Fibroblast of skin of back (primary cell): ENCODE measurements around the gene UTS2R.
"Not testable (repeated sequence)": the region's sequence is repeated elsewhere in the genome, so short reads cannot be mapped to it uniquely, and the experiment has no call there.

Experiments used
- DNase-seq: peaks from one replicate; pipeline ENCODE4 v3.0.0-alpha.2; 2013

UTS2R gene

GRCh38 chr17:82410014-82410716 lies 38.6 kb downstream of the UTS2R start:
- DNase-seq = no peak

- no peak for DNase-seq
Observed at GRCh38 chr17:82411396-82412053, 40.0 kb downstream of the UTS2R start.

- DNase-seq = not testable (repeated sequence)
Observed at GRCh38 chr17:82412081-82412480, 40.5 kb downstream of the UTS2R start.

GRCh38 chr17:82412535-82413520 lies 41.3 kb downstream of the UTS2R start:
- no peak for DNase-seq

DNA sequence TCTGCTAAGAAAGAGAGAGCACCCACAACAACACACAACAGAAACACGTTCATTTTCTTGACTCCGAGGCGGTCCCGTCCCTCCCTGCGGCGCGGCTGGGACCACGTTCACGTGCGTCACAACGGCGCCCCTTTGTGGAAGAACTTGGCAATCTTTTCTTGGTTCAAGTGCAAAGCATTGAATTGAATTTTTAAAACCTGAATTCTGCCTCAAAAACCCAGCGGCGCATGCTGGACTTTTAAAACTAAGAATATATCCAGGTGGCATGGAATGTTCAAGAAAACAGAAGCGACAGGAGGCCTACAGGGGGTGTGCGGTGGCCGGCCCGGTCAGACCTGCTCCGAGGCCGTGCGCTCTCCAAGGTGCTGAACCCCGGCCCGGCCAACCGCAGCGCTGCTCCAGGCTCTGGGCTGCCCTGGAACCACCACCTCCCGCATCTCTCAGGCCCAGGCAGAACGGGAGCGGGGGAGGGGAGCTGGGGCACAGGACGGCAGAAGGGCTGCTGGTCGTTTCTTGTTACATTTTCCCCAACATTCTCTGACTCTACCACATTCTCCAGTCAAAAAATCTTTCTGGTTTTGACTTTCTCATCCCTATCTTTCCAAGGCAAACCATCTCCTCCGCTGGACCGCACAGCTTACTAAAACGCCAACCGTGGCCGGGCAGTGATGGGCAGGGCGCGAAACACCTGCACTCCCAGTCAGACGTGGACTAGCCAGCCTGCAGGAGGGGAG lies 43.1 kb downstream of the UTS2R start:
- peak; percentile 63 for DNase-seq

GRCh38 chr17:82415336-82415735 lies 43.8 kb downstream of the UTS2R start:
- no peak for DNase-seq

DNA sequence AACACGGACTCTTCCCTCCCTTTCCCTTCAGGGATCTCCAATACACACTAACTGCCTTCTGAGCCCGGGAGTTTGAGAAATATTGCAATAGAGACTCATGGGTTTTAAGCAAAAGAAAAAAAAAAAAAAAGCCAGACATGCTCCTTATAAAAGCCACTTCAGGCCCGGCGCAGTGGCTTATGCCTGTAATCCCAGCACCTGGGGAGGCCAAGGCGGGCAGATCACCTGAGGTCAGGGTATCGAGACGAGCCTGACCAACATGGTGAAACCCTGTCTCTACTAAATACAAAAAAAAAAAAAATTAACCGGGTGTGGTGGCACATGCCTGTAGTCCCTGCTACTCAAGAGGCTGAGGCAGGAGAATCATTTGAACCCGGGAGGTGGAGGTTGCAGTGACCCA lies 44.2 kb downstream of the UTS2R start:
- no peak for DNase-seq

GRCh38 chr17:82416264-82416663 lies 44.7 kb downstream of the UTS2R start:
- no peak for DNase-seq

GRCh38 chr17:82416771-82417170 lies 45.2 kb downstream of the UTS2R start:
- DNase-seq = no peak

DNA sequence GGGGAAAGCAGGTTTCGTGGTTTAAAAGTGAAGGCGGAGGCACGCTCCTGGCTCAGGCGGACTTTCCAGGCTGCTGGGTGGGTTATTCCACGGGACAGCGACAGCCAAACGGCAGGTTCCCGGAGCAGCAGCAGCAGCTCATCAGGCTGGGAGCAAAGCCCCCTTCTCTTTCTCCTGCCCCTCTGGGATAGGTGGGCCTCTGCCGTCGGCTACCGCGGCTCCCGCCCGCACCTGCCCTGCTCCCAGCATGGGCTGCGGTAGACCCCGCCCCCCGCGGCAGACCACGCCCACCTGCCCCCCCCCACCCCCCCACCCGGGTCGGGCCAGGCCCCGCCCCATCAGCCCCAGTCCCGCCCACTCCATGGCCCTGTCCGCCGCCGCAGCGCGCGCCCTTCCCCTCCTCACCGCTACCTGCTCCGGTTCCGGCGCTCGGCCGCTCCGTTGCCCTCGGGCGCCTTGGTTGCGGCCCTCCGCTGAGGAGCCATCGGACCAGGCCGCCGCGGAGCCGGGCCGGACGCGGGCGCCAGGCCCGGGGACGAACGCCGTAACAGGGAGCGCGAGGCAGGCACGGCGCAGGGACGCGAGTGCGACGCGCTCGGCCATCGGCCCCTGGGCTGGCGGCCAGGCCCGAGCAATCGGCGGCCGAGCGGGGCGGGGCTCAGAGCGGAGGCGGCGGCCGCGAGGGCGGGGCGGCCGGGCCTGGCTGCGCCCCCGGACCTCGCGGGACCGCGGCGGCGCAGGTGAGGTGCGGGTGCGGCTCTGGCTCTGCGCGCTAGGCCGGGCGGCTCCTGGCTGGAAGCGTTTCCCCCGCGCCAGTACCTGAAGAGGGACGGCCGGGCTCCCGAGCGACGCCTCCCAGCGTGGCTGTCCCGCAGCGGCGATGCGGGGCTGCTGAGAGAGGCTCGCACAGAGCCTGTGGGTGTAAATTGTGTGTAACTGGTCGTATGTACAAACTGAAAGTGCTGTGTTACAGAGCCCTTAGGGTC lies 46.7 kb downstream of the UTS2R start, which contains the start of the genes HEXD and OGFOD3:
HEXD (plus strand) TSS at position 347 of the 986 bp plus-strand sequence. CDS start 1,453 bp downstream, outside the sequence.
OGFOD3 (minus strand) TSS at position 586 of the 986 bp plus-strand sequence; CDS start at position 485, 101 bp downstream.
- peak; percentile 85 for DNase-seq

- DNase-seq = no peak
Observed at GRCh38 chr17:82419540-82419939, 48.0 kb downstream of the UTS2R start.

GRCh38 chr17:82424001-82424862 lies 52.7 kb downstream of the UTS2R start:
- peak; percentile 40 for DNase-seq

- DNase-seq = no peak
Observed at GRCh38 chr17:82424863-82425159, 53.2 kb downstream of the UTS2R start.
